ENCODE data around the gene CTXND1.

DNA sequence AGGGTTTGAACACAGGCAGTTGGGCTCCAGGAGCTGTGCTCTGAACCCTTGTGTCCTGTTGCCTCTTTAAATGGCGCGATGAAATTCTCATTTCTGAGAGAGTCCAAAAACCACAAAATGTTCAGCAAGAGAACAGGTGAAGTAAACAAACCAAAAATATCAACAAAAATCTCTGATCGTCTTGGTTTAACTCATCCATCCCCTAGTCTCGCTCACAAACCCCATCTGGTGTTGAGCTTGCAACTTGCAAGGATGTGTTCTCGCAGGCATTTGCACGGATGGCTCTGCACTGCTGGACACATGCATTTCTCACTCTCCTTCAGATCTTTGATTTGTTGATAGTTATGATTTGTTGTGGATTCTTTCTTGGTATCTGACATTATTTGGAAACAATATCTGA lies 68.1 kb downstream of the CTXND1 start:
- TF ChIP-seq, protein P1, sequence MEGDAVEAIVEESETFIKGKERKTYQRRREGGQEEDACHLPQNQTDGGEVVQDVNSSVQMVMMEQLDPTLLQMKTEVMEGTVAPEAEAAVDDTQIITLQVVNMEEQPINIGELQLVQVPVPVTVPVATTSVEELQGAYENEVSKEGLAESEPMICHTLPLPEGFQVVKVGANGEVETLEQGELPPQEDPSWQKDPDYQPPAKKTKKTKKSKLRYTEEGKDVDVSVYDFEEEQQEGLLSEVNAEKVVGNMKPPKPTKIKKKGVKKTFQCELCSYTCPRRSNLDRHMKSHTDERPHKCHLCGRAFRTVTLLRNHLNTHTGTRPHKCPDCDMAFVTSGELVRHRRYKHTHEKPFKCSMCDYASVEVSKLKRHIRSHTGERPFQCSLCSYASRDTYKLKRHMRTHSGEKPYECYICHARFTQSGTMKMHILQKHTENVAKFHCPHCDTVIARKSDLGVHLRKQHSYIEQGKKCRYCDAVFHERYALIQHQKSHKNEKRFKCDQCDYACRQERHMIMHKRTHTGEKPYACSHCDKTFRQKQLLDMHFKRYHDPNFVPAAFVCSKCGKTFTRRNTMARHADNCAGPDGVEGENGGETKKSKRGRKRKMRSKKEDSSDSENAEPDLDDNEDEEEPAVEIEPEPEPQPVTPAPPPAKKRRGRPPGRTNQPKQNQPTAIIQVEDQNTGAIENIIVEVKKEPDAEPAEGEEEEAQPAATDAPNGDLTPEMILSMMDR (IDR thresholded peaks at IDR 0.05): no peak
- TF ChIP-seq POLR2AphosphoS5 (IDR thresholded peaks at IDR 0.05) (no peak), POLR2A (IDR thresholded peaks at IDR 0.05) (no peak), EP300 (IDR thresholded peaks at IDR 0.05) (no peak)
